Epithelial cell of proximal tubule (primary cell): Measurements from ENCODE around the gene QTRT2. TPM values are rescaled to one million over a fixed set of nuclear protein-coding genes. Genes with fewer than 3 reads are reported as not detected.
A peak's percentile ranks its signal among the peaks of the same experiment; 100 is the strongest.

Experiments
- DNase-seq: peaks from one replicate; pipeline ENCODE4 v3.0.0-alpha.2; 2011; ENCODE audit warnings: low read depth
- H3K4me3 ChIP-seq: 2 replicates; pipeline ENCODE4 v1.5.1; 2011; ENCODE audit warnings: low read depth, mild to moderate bottlenecking, low read length
- total RNA-seq: library from RNA; depleted of rRNA; stranded (reverse); fragments of >200 nt; gene quantifications from 2 replicates; pipeline ENCODE4 v1.2.3, GENCODE V29; 2015
- TF ChIP-seq, protein P1 (sequence below): conservative IDR thresholded peaks from 2 replicates; pipeline ENCODE4 v1.5.1; 2012; ENCODE audit warnings: low read depth, mild to moderate bottlenecking, low read length

QTRT2 gene
- total RNA-seq, 1 donor from 2014 or later: 24.2 TPM

DNA sequence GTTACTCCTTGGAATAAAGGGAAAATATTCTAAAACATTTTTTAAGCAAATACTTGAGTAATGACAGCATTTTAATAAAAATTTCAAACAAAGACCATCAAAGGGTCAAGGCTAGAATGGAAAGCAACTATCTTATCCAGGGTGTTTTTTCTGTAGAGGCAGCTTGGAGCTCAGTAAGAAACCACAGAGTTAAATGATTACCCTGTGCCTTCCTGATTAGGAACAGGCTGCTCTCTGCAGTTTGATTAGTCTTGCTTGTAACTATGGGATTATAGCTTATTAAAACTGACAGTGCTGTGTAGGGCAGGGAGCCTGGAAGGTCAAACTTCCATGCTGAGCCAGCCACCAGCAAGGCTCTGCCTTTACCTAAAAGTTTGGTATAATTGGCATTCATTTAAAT, 33.1 kb downstream of the QTRT2 start:
- no peak overlapping the region for H3K4me3 ChIP-seq
- no peak for DNase-seq
- TF ChIP-seq, protein P1, sequence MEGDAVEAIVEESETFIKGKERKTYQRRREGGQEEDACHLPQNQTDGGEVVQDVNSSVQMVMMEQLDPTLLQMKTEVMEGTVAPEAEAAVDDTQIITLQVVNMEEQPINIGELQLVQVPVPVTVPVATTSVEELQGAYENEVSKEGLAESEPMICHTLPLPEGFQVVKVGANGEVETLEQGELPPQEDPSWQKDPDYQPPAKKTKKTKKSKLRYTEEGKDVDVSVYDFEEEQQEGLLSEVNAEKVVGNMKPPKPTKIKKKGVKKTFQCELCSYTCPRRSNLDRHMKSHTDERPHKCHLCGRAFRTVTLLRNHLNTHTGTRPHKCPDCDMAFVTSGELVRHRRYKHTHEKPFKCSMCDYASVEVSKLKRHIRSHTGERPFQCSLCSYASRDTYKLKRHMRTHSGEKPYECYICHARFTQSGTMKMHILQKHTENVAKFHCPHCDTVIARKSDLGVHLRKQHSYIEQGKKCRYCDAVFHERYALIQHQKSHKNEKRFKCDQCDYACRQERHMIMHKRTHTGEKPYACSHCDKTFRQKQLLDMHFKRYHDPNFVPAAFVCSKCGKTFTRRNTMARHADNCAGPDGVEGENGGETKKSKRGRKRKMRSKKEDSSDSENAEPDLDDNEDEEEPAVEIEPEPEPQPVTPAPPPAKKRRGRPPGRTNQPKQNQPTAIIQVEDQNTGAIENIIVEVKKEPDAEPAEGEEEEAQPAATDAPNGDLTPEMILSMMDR: no peak

DNA sequence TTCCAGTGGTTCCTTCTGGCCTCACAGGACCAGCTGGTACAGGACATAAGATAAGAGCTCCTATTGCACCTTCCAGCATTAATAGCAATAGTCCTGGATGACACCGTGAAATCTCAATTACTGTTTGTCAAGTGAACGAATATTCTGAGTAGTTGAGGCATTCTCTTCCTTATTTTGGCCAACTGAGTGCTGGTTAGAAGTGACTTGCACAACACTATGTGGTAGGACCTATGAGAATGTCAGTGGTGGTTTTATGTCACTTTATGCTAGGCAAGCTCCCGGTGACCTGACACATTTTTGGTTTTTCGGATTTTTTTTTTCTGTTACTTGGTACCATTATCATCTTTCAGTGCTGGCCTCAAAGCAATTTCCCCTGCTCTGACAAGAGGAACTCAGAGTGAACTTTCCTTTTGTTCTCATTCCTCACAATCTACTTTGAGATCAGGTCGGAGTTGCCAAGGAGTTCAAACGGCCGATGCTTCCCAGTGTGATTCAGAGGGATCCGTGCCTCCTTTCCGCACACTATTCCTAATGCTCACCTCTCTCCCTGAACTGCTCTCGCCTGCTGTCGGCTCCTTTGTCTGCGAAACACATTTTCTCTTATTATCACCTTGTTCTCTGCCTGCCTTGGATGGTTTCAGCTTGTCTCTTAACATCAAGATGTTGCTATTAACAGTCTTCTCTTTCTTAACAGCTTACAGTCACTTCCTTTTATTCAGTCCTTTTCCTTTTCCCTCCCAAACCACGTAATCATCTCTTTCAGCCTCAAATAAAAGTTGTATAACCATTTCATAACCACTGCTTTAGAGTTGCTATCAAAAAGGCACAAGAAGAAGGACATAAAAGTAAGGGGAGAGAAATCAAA, 35.8 kb downstream of the QTRT2 start:
- no peak for DNase-seq
- H3K4me3 ChIP-seq: no peak overlapping the region
- TF ChIP-seq, protein P1: no peak

DNA sequence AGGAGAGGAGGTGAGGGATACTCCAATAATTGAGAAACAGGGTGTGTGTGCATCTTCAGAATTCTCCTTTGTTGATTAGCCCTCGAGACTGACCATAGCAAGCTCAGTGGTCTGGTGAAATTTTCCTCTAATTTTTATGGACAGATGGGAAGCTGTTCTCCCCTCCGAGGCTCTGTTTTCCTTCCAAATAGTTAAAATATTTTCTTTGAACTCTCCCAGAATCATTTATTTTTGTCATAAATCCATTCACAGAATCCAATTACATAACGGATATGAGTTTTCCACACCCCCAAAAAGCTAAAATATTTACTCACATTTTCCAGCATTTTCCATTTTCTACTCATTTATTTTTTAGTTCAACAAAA, 36.5 kb downstream of the QTRT2 start:
- TF ChIP-seq, protein P1: no peak
- no peak overlapping the region for H3K4me3 ChIP-seq
- DNase-seq: no peak

DNA sequence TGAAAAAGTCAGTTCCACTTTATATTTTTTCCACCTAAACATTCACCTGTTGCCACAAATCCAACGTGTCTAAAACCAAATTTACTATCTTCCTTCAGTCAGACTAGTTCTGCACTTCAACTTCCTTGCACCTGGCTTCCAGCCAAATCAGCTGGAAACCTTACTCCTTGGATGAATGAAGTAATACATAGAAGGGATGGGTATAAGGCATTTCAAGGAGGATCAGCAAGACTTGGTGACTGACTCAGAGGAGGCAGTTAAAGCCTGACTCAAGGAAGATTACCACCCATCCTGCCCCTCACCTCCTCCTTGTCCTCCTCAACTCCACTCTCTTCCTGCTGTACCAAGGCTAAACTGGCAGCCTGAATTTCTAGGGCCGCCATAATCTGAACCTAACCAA, 37.1 kb downstream of the QTRT2 start:
- TF ChIP-seq, protein P1: no peak
- peak; percentile 60 for DNase-seq
- no peak overlapping the region for H3K4me3 ChIP-seq

DNA sequence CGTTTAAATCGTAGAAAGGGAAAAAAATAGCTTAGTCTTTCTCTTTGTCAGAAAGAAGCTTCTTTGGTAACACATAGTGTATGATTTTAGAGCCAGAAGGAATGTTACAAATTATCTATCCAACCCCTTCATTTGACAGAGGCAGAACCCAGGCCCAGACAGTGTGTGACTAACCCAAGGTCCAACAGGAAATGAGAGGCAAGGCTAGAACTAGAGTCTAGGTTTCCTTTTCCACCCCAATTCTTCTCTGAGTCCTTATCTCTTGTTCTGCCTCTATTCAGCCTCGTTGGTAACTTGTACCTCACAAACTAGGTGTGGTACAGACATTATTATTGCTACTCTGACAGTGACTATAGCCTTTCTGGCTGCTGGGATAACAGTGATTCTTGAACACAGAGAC, 39.3 kb downstream of the QTRT2 start:
- no peak overlapping the region for H3K4me3 ChIP-seq
- DNase-seq: no peak
- TF ChIP-seq, protein P1: no peak

DNA sequence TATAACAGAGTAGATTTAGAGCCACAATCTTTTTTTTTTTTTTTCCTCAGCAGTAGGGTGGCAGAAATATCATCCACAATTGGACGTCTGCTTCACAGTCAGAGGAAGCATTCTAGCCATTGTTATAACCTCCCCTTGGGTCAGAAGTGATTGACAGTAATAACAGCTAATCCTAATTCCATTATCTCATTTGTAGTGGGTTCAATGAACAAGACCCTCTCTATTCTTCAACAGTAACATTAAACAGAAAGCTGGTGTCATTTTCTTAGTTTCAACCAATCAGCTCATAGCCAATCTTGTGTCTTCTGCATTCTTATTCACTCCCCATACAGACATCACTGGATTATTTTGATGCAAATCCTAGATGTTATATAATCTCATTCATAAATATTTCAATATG, 44.6 kb downstream of the QTRT2 start:
- no peak for DNase-seq
- no peak overlapping the region for H3K4me3 ChIP-seq
- TF ChIP-seq, protein P1: no peak

DNA sequence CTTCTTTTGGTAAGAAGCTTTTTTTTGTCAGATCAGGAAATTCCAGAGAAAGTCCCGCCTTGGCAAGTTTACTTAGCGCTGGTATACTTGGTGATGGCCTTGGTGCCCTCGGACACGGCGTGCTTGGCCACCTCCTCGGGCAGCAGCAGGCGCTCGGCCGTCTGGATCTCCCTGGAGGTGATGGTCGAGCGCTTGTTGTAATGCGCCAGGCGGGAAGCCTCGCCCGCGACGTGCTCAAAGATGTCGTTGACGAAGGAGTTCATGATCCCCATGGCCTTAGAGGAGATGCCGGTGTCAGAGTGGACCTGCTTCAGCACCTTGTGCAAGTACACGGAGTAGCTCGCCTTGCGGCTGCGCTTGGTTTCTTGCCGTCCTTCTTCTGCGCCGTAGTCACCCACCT, 46.6 kb downstream of the QTRT2 start:
- no peak overlapping the region for H3K4me3 ChIP-seq
- no peak for DNase-seq
- TF ChIP-seq, protein P1: no peak
